Astrocyte of the cerebellum (primary cell): ENCODE results near the gene RAB40B.

Experiments
- DNase-seq: peaks from one replicate; pipeline ENCODE4 v3.0.0-alpha.2; 2011; ENCODE audit warnings: low read depth
- H3K4me3 ChIP-seq: 2 replicates; pipeline ENCODE4 v1.5.1; 2011; ENCODE audit warnings: mild to moderate bottlenecking, low read depth, low read length, moderate library complexity
- CTCF ChIP-seq: IDR thresholded peaks from 2 replicates; pipeline ENCODE4 v1.5.1; 2012; ENCODE audit warnings: low read length, low read depth, moderate library complexity, mild to moderate bottlenecking; ENCODE audit errors: missing control alignments
- in situ Hi-C: cut with HindIII; loops from 2 replicates; pipeline ENCODE4 v1.10.0; 2017; ENCODE audit warnings: low sequenced_read_pairs

RAB40B gene

GRCh38 chr17:82726427-82726826 lies 27.9 kb upstream of the RAB40B start:
- TF ChIP-seq CTCF = no peak
- no peak for DNase-seq
- in situ Hi-C loops = no loop called here
- H3K4me3 ChIP-seq = no peak overlapping the region

GRCh38 chr17:82723169-82723807 lies 24.8 kb upstream of the RAB40B start:
- DNase-seq = no peak
- H3K4me3 ChIP-seq = no peak overlapping the region
- in situ Hi-C loops = no loop called here
- no peak for TF ChIP-seq CTCF

- in situ Hi-C loops = no loop called here
- TF ChIP-seq CTCF = no peak
- H3K4me3 ChIP-seq = no peak overlapping the region
- no peak for DNase-seq
Measured at GRCh38 chr17:82722341-82723013, 24.0 kb upstream of the RAB40B start.

GRCh38 chr17:82720204-82720603 lies 21.7 kb upstream of the RAB40B start:
- in situ Hi-C loops = no loop called here
- TF ChIP-seq CTCF = no peak
- H3K4me3 ChIP-seq = no peak overlapping the region
- no peak for DNase-seq

- no peak for DNase-seq
- TF ChIP-seq CTCF = no peak
- in situ Hi-C loops = no loop called here
- H3K4me3 ChIP-seq = no peak overlapping the region
Measured at GRCh38 chr17:82718986-82719685, 20.6 kb upstream of the RAB40B start.

GRCh38 chr17:82716203-82717010 lies 17.9 kb upstream of the RAB40B start, which contains the start of gene FN3KRP:
Gene FN3KRP, plus strand, starts transcription at chr17:82716706. Its CDS starts 50 bp downstream, at chr17:82716756.
- peak; percentile 74 for DNase-seq
- in situ Hi-C loops = no loop called here
- no peak for TF ChIP-seq CTCF
- peak within 1 kb of the TSS; percentile 72 for H3K4me3 ChIP-seq
